IMR-90 (cell line): ENCODE results near the gene ANP32B. TPM values are rescaled to one million over a fixed set of nuclear protein-coding genes. Genes with fewer than 3 reads are reported as not detected.

ENCODE experiments used
- ATAC-seq: fragments of 200-7000 bp; cut with Tn5 transposase; 2 replicates; pipeline ENCODE4 v1.9.1; 2020; ENCODE audit warnings: low read depth, mild to moderate bottlenecking, moderate library complexity
- BruUV-seq: library from RNA; stranded (reverse); fragments of 400-500 nt; replicated peaks from 2 replicates; lab custom pipeline; 2021; lab: Mats Ljungman, UMichigan
- CTCF ChIA-PET: fragments of 300-600 bp; formaldehyde crosslinking; extraction: SDS; loops from one replicate; lab custom pipeline; 2021; ENCODE audit warnings: antibody characterized with exemption; lab: Yijun Ruan, JAX
- POLR2A ChIA-PET: fragments of 300-600 bp; sonication (Branson Sonifier 250); formaldehyde crosslinking; loops from one replicate; lab custom pipeline; 2022; ENCODE audit warnings: antibody characterized with exemption; ENCODE audit not compliant: unreplicated experiment; lab: Charles Lee
- DNase-seq: peaks from one replicate; pipeline ENCODE4 v3.0.0; 2013
- H2AFZ ChIP-seq: replicated peaks from 2 replicates; pipeline ENCODE3; 2013; ENCODE audit warnings: low read length, mild to moderate bottlenecking; ENCODE audit not compliant: poor library complexity
- H2AK5ac ChIP-seq: 2 replicates; pipeline ENCODE4 v1.6.1; 2013; ENCODE audit warnings: low read depth, low read length, inconsistent platforms
- H2AK9ac ChIP-seq: replicated peaks from 2 replicates; pipeline ENCODE3; 2013; ENCODE audit warnings: mild to moderate bottlenecking, low read depth, low read length, moderate library complexity; ENCODE audit not compliant: poor library complexity
- H2BK120ac ChIP-seq: 2 replicates; pipeline ENCODE4 v1.6.1; 2013; ENCODE audit warnings: low read depth, low read length, inconsistent platforms
- H2BK15ac ChIP-seq: 3 replicates; pipeline ENCODE4 v1.6.1; 2013; ENCODE audit warnings: low read depth, low read length, inconsistent platforms
- H2BK20ac ChIP-seq: 2 replicates; pipeline ENCODE4 v1.6.1; 2013; ENCODE audit warnings: low read depth, mild to moderate bottlenecking, inconsistent platforms, low read length, moderate library complexity
- H2BK5ac ChIP-seq: 2 replicates; pipeline ENCODE4 v1.6.1; 2013; ENCODE audit warnings: mild to moderate bottlenecking, low read depth, low read length, inconsistent platforms; ENCODE audit not compliant: poor library complexity, severe bottlenecking
- H3K14ac ChIP-seq: replicated peaks from 2 replicates; pipeline ENCODE4 v1.6.1; 2013; ENCODE audit warnings: low read depth, low read length, inconsistent platforms
- H3K18ac ChIP-seq: 2 replicates; pipeline ENCODE4 v1.6.1; 2013; ENCODE audit warnings: low read depth, low read length, control low read depth
- H3K23ac ChIP-seq: 2 replicates; pipeline ENCODE4 v1.6.1; 2013; ENCODE audit warnings: low read depth, low read length, inconsistent platforms
- H3K27ac ChIP-seq: 2 replicates; pipeline ENCODE4 v1.5.1; 2013; ENCODE audit warnings: mild to moderate bottlenecking, control low read depth, low read length; ENCODE audit not compliant: insufficient read depth
- H3K27me3 ChIP-seq: 2 replicates; pipeline ENCODE4 v1.6.1; 2013; ENCODE audit warnings: low read length; ENCODE audit not compliant: control insufficient read depth, insufficient read depth
- H3K36me3 ChIP-seq: 2 replicates; pipeline ENCODE4 v1.6.1; 2013; ENCODE audit warnings: low read length, mixed read lengths; ENCODE audit not compliant: control insufficient read depth, insufficient read depth
- H3K4ac ChIP-seq: 2 replicates; pipeline ENCODE4 v1.6.1; 2013; ENCODE audit warnings: low read depth, low read length, inconsistent platforms
- H3K4me1 ChIP-seq: 2 replicates; pipeline ENCODE4 v1.6.1; 2013; ENCODE audit warnings: low read length, mixed read lengths; ENCODE audit not compliant: control insufficient read depth, insufficient read depth
- H3K4me2 ChIP-seq: 2 replicates; pipeline ENCODE4 v1.6.1; 2013; ENCODE audit warnings: low read depth, mild to moderate bottlenecking, control low read depth, low read length, moderate library complexity
- H3K4me3 ChIP-seq: 2 replicates; pipeline ENCODE4 v1.5.1; 2013; ENCODE audit warnings: low read depth, mild to moderate bottlenecking, control low read depth, low read length, moderate library complexity; ENCODE audit not compliant: insufficient read depth
- H3K56ac ChIP-seq: 2 replicates; pipeline ENCODE4 v1.6.1; 2013; ENCODE audit warnings: low read length, inconsistent platforms; ENCODE audit not compliant: insufficient read depth; ENCODE audit errors: extremely low read depth
- H3K79me1 ChIP-seq, 2 experiments: 2 replicates each; pipeline ENCODE4 v1.6.1; 2013; ENCODE audit warnings: low read length in 2 of 2, inconsistent platforms in 1 of 2, low read depth in 1 of 2
- H3K9ac ChIP-seq: 2 replicates; pipeline ENCODE4 v1.6.1; 2013; ENCODE audit warnings: low read depth, low read length, control low read depth
- H3K9me1 ChIP-seq: 2 replicates; pipeline ENCODE4 v1.6.1; 2013; ENCODE audit warnings: low read length, inconsistent platforms; ENCODE audit not compliant: insufficient read depth
- H3K9me3 ChIP-seq: 2 replicates; pipeline ENCODE4 v1.6.1; 2013; ENCODE audit warnings: low read length; ENCODE audit not compliant: control insufficient read depth, insufficient read depth
- H4K20me1 ChIP-seq: 2 replicates; pipeline ENCODE4 v1.6.1; 2013; ENCODE audit warnings: low read length, inconsistent platforms; ENCODE audit not compliant: insufficient read depth
- H4K5ac ChIP-seq: 2 replicates; pipeline ENCODE4 v1.6.1; 2013; ENCODE audit warnings: mild to moderate bottlenecking, low read depth, low read length, control low read depth
- H4K8ac ChIP-seq, 2 experiments: 2 replicates each; pipeline ENCODE4 v1.6.1; 2013; ENCODE audit warnings: low read depth in 2 of 2, low read length in 2 of 2, control low read depth in 1 of 2, inconsistent platforms in 1 of 2
- H4K91ac ChIP-seq: 2 replicates; pipeline ENCODE4 v1.6.1; 2013; ENCODE audit warnings: low read depth, low read length, inconsistent platforms; ENCODE audit not compliant: insufficient read depth
- CEBPB ChIP-seq: IDR thresholded peaks from 2 replicates; pipeline ENCODE4 v1.6.1; 2012; ENCODE audit warnings: low read depth, low read length, improper control_type of control experiment
- CHD1 ChIP-seq: IDR thresholded peaks from 2 replicates; pipeline ENCODE4 v1.6.1; 2012; ENCODE audit warnings: low read depth, low read length, improper control_type of control experiment
- FOS ChIP-seq: fragments of 150-350 bp; IDR thresholded peaks from 2 replicates; pipeline ENCODE4 v1.6.1; 2016; ENCODE audit warnings: low read depth, low read length
- MAZ ChIP-seq: IDR thresholded peaks from 2 replicates; pipeline ENCODE4 v1.6.1; 2012; ENCODE audit warnings: low read depth, mild to moderate bottlenecking, low read length, improper control_type of control experiment, moderate library complexity, borderline replicate concordance
- MXI1 ChIP-seq: IDR thresholded peaks from 2 replicates; pipeline ENCODE4 v1.6.1; 2012; ENCODE audit warnings: low read depth, mild to moderate bottlenecking, low read length, moderate library complexity, borderline replicate concordance
- NFE2L2 ChIP-seq: fragments of 150-350 bp; IDR thresholded peaks from 2 replicates; pipeline ENCODE4 v1.6.1; 2016; ENCODE audit warnings: low read depth, mild to moderate bottlenecking, low read length
- POLR2A ChIP-seq: IDR thresholded peaks from 2 replicates; pipeline ENCODE4 v1.6.1; 2012; ENCODE audit warnings: mild to moderate bottlenecking, low read depth, low read length
- RAD21 ChIP-seq: IDR thresholded peaks from 2 replicates; pipeline ENCODE4 v1.6.1; 2012; ENCODE audit warnings: low read length, improper control_type of control experiment
- RFX5 ChIP-seq: IDR thresholded peaks from 2 replicates; pipeline ENCODE4 v1.8.0; 2012; ENCODE audit warnings: low read depth, mild to moderate bottlenecking, low read length, moderate library complexity
- SMC3 ChIP-seq: fragments of 150-350 bp; IDR thresholded peaks from 2 replicates; pipeline ENCODE4 v1.6.1; 2016; ENCODE audit warnings: low read depth, mild to moderate bottlenecking, antibody characterized with exemption, low read length, moderate library complexity
- WGBS, 2 experiments: methylation state at CpG; one replicate each; pipeline versions ENCODE4 v1.1.5 to v1.1.7; 2013; ENCODE audit warnings: missing lambda C conversion rate in 2 of 2; ENCODE audit not compliant: insufficient read length in 1 of 2; ENCODE audit errors: extremely low coverage in 2 of 2; 5-methylcytosine and 5-hydroxymethylcytosine counted together
- dilution Hi-C: fragments of 300-500 bp; cut with HindIII; formaldehyde crosslinking; loops from one replicate; pipeline ENCODE4 v1.14.3; 2018; ENCODE audit warnings: low sequenced_read_pairs; ENCODE audit not compliant: unreplicated experiment
- in situ Hi-C: fragments of 300-500 bp; cut with MboI; formaldehyde crosslinking; loops from 3 replicates; pipeline ENCODE4 v1.14.3; 2019; ENCODE audit warnings: low sequenced_read_pairs, inconsistent platforms, mixed read lengths
- intact Hi-C: fragments of 100-400 bp; cut with micrococcal nuclease; formaldehyde crosslinking; loops from 2 replicates; pipeline ENCODE4 v1.10.0; 2022
- polyA plus RNA-seq, 3 experiments: library from polyadenylated mRNA; depleted of rRNA; stranded (reverse); fragments of >200 nt; gene quantifications; 2 replicates each; pipeline ENCODE4 v1.2.3, GENCODE V29; 2012; ENCODE audit warnings: low replicate concordance in 1 of 3
- total RNA-seq: library from RNA; depleted of rRNA; stranded (reverse); fragments of >200 nt; gene quantifications from 2 replicates; pipeline ENCODE4 v1.2.3, GENCODE V29; 2012
- TF ChIP-seq, protein P1 (sequence below): fragments of 150-350 bp; IDR thresholded peaks from 2 replicates; pipeline ENCODE4 v1.6.1; 2017; ENCODE audit warnings: mild to moderate bottlenecking, antibody characterized with exemption, low read length, low read depth

The ANP32B gene
- total and polyA plus RNA-seq, 2 of the 4 experiments (the other 2 are of a cell fraction) = 3.9 to 46.8 TPM

DNA sequence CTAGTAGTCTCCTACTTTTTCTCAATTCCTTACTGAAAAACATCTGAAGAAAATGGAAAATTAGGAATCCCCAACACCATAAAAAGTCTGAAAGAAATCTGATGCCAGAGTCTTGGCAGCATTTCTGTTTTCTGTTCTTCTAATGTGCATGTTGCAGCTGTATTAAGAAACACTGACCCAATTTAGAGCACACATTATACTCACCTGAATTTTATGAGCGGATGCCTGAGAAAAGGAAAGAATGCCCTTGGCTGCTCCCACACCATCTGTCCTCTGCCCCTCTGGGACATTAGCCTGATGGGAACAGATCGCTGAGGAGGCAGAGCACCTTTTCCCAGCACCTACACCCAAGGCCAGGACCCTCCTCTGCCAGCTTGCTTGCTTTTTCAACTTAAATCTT lies 14.1 kb upstream of the ANP32B start:
- Histone ChIP-seq H2BK5ac (no peak overlapping the region), H3K4me2 (no peak overlapping the region), H3K14ac (no peak overlapping the region), H3K27ac (no peak overlapping the region), H3K27me3 (peaks cover 32% of the 10 kb centered on the region), H3K9ac (no peak overlapping the region), H2AFZ (no peak overlapping the region), H3K9me3 (no peaks in the 10 kb centered on the region), H3K18ac (no peak overlapping the region), H2AK9ac (no peak overlapping the region), H4K91ac (no peak overlapping the region), H2BK15ac (no peak overlapping the region), H2AK5ac (no peak overlapping the region), H4K8ac (no peak overlapping the region), H4K20me1 (no peaks in the 10 kb centered on the region), H4K5ac (no peak overlapping the region), H3K56ac (no peak overlapping the region), H3K79me1 (no peaks in the 10 kb centered on the region), H3K4me1 (no peaks in the 10 kb centered on the region), H3K9me1 (no peaks in the 10 kb centered on the region), H3K4me3 (no peak overlapping the region), H3K4ac (no peak overlapping the region), H2BK20ac (no peak overlapping the region), H3K36me3 (no peaks in the 10 kb centered on the region), H2BK120ac (no peak overlapping the region), H3K23ac (no peak overlapping the region)
- CTCF ChIA-PET = no interaction called here
- no peak for ATAC-seq
- dilution Hi-C loops = no loop called here
- TF ChIP-seq NFE2L2 (no peak), POLR2A (no peak), CEBPB (no peak), MAZ (no peak), CHD1 (no peak), RAD21 (no peak), FOS (no peak), SMC3 (no peak), MXI1 (no peak), RFX5 (no peak)
- TF ChIP-seq, protein P1, sequence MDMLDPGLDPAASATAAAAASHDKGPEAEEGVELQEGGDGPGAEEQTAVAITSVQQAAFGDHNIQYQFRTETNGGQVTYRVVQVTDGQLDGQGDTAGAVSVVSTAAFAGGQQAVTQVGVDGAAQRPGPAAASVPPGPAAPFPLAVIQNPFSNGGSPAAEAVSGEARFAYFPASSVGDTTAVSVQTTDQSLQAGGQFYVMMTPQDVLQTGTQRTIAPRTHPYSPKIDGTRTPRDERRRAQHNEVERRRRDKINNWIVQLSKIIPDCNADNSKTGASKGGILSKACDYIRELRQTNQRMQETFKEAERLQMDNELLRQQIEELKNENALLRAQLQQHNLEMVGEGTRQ = no peak
- POLR2A ChIA-PET = no interaction called here
- intact Hi-C loops = no loop called here
- no peak for DNase-seq
- no CpG with 5 or more reads among the region's 2 CpGs for WGBS, 2 experiments
- in situ Hi-C loops = no loop called here
- BruUV-seq = no TSS peak
